ENCODE data around the gene TRIP13.
A peak's percentile ranks its signal among the peaks of the same experiment; 100 is the strongest.
"Not testable (repeated sequence)": the region's sequence is repeated elsewhere in the genome, so short reads cannot be mapped to it uniquely, and the experiment has no call there.

The TRIP13 gene

GRCh38 chr5:892394-893136 lies at the start of gene TRIP13, which contains the start of gene BRD9:
TSS of gene TRIP13 (plus strand) at chr5:892884. CDS start at chr5:892999, 115 bp downstream.
TSS of gene BRD9 (minus strand) at chr5:892801. CDS start at chr5:892657, 144 bp downstream.
- peaks cover 11% of the 10 kb centered on the region for H3K4me1 Mint-ChIP-seq
- H3K27ac Mint-ChIP-seq = peak within 1 kb of the TSS; percentile 46 to 88 (median 81)
- peaks cover 35% of the 10 kb centered on the region for H3K36me3 Mint-ChIP-seq (ENCODE audit: low read depth)
- peak within 1 kb of the TSS; percentile 86 to 88 (median 88) for H3K4me3 Mint-ChIP-seq
- H3K9me3 Mint-ChIP-seq = no peaks in the 10 kb centered on the region
- no peaks in the 10 kb centered on the region for H3K27me3 Mint-ChIP-seq (ENCODE audit: low read depth)
- TF ChIP-seq CTCF (IDR thresholded peaks at IDR 0.05; ENCODE audit: unreplicated experiment in 3 of 3) = no peak

- H3K36me3 Mint-ChIP-seq (ENCODE audit: low read depth); H3K9me3 Mint-ChIP-seq; H3K4me1 Mint-ChIP-seq; H3K4me3 Mint-ChIP-seq; H3K27ac Mint-ChIP-seq: not testable (repeated sequence)
- peaks cover 14% of the 10 kb centered on the region for H3K27me3 Mint-ChIP-seq (ENCODE audit: low read depth)
Measured at GRCh38 chr5:843371-843770, 49.3 kb upstream of the TRIP13 start.

- not testable (repeated sequence) for H3K4me3 Mint-ChIP-seq; H3K4me1 Mint-ChIP-seq; H3K9me3 Mint-ChIP-seq; H3K27ac Mint-ChIP-seq; H3K36me3 Mint-ChIP-seq (ENCODE audit: low read depth)
- H3K27me3 Mint-ChIP-seq (ENCODE audit: low read depth) = peaks cover 14% of the 10 kb centered on the region
Measured at GRCh38 chr5:843926-844325, 48.8 kb upstream of the TRIP13 start.

GRCh38 chr5:844426-844825 lies 48.3 kb upstream of the TRIP13 start:
- not testable (repeated sequence) for H3K4me1 Mint-ChIP-seq

GRCh38 chr5:845031-845675 lies 47.5 kb upstream of the TRIP13 start:
- not testable (repeated sequence) for H3K27ac Mint-ChIP-seq; H3K4me3 Mint-ChIP-seq; H3K4me1 Mint-ChIP-seq; H3K9me3 Mint-ChIP-seq; H3K36me3 Mint-ChIP-seq (ENCODE audit: low read depth)
- peaks cover 14% of the 10 kb centered on the region for H3K27me3 Mint-ChIP-seq (ENCODE audit: low read depth)

More at GRCh38 chr5:844426-844825, 48.3 kb upstream of the TRIP13 start:
- H3K27ac Mint-ChIP-seq; H3K4me3 Mint-ChIP-seq; H3K36me3 Mint-ChIP-seq (ENCODE audit: low read depth); H3K9me3 Mint-ChIP-seq: not testable (repeated sequence)
- peaks cover 14% of the 10 kb centered on the region for H3K27me3 Mint-ChIP-seq (ENCODE audit: low read depth)

GRCh38 chr5:845676-846601 lies 46.7 kb upstream of the TRIP13 start:
- not testable (repeated sequence) for H3K36me3 Mint-ChIP-seq (ENCODE audit: low read depth); H3K9me3 Mint-ChIP-seq

GRCh38 chr5:846602-847091 lies 46.0 kb upstream of the TRIP13 start:
- H3K4me1 Mint-ChIP-seq; H3K27ac Mint-ChIP-seq; H3K4me3 Mint-ChIP-seq; H3K36me3 Mint-ChIP-seq (ENCODE audit: low read depth); H3K9me3 Mint-ChIP-seq: not testable (repeated sequence)
- peaks cover 18% of the 10 kb centered on the region for H3K27me3 Mint-ChIP-seq (ENCODE audit: low read depth)

More at GRCh38 chr5:845676-846601, 46.7 kb upstream of the TRIP13 start:
- not testable (repeated sequence) for H3K4me3 Mint-ChIP-seq, H3K4me1 Mint-ChIP-seq, H3K27ac Mint-ChIP-seq
- H3K27me3 Mint-ChIP-seq (ENCODE audit: low read depth) = peaks cover 14% of the 10 kb centered on the region

- not testable (repeated sequence) for H3K9me3 Mint-ChIP-seq; H3K4me3 Mint-ChIP-seq; H3K4me1 Mint-ChIP-seq; H3K36me3 Mint-ChIP-seq (ENCODE audit: low read depth); H3K27ac Mint-ChIP-seq
- H3K27me3 Mint-ChIP-seq (ENCODE audit: low read depth) = peaks cover 23% of the 10 kb centered on the region
Measured at GRCh38 chr5:847212-847611, 45.5 kb upstream of the TRIP13 start.

- not testable (repeated sequence) for H3K4me1 Mint-ChIP-seq; H3K27ac Mint-ChIP-seq; H3K9me3 Mint-ChIP-seq; H3K4me3 Mint-ChIP-seq; H3K36me3 Mint-ChIP-seq (ENCODE audit: low read depth)
- peaks cover 26% of the 10 kb centered on the region for H3K27me3 Mint-ChIP-seq (ENCODE audit: low read depth)
Measured at GRCh38 chr5:847736-848135, 44.9 kb upstream of the TRIP13 start.
